Calu3 (cell line): ENCODE results near the gene RBM14. TPM values are rescaled to one million over a fixed set of nuclear protein-coding genes. Genes with fewer than 3 reads are reported as not detected.

Experiments used
- BruUV-seq: library from RNA; stranded (reverse); fragments of 400-500 nt; replicated peaks from 2 replicates; lab custom pipeline; 2021; lab: Mats Ljungman, UMichigan
- CTCF ChIA-PET: fragments of 300-600 bp; sonication (Branson Sonifier 250); formaldehyde crosslinking; loops from one replicate; lab custom pipeline; 2022; ENCODE audit warnings: antibody characterized with exemption; lab: Charles Lee
- DNase-seq: peaks from one replicate; pipeline ENCODE4 v3.0.0; 2022
- H3K27ac Mint-ChIP-seq: one replicate; pipeline ENCODE4 v1.8.0; 2022; ENCODE audit warnings: mixed read lengths; ENCODE audit not compliant: unreplicated experiment
- H3K27me3 Mint-ChIP-seq: one replicate; pipeline ENCODE4 v1.8.0; 2022; ENCODE audit warnings: mixed read lengths; ENCODE audit not compliant: unreplicated experiment
- H3K36me3 Mint-ChIP-seq: one replicate; pipeline ENCODE4 v1.8.0; 2022; ENCODE audit warnings: mild to moderate bottlenecking, moderate library complexity, mixed read lengths; ENCODE audit not compliant: insufficient read depth, unreplicated experiment
- H3K4me1 Mint-ChIP-seq: one replicate; pipeline ENCODE4 v1.8.0; 2022; ENCODE audit warnings: mild to moderate bottlenecking, low read depth, mixed read lengths; ENCODE audit not compliant: unreplicated experiment
- H3K4me3 Mint-ChIP-seq: one replicate; pipeline ENCODE4 v1.8.0; 2022; ENCODE audit warnings: mild to moderate bottlenecking, low read depth, moderate library complexity, mixed read lengths; ENCODE audit not compliant: unreplicated experiment
- H3K9me3 Mint-ChIP-seq: one replicate; pipeline ENCODE4 v1.8.0; 2022; ENCODE audit warnings: low read depth, mixed read lengths; ENCODE audit not compliant: unreplicated experiment
- CTCF ChIP-seq: fragments of 200-600 bp; IDR thresholded peaks from one replicate; pipeline ENCODE4 v1.8.0; 2022; ENCODE audit warnings: antibody characterized with exemption; ENCODE audit not compliant: unreplicated experiment
- intact Hi-C: fragments of 100-400 bp; cut with micrococcal nuclease; formaldehyde crosslinking; loops from one replicate; pipeline ENCODE4 v1.10.0; 2022; ENCODE audit not compliant: unreplicated experiment
- total RNA-seq: library from RNA; stranded (reverse); gene quantifications from 2 replicates; pipeline ENCODE4 v1.2.3, GENCODE V29; 2022

Gene RBM14
- total RNA-seq, 1 experiment from 2014 or later: 107 TPM

- TF ChIP-seq CTCF: no peak
- Mint-ChIP-seq H3K27ac (no peak overlapping the region), H3K4me3 (no peak overlapping the region), H3K36me3 (peaks cover 84% of the 10 kb centered on the region), H3K9me3 (no peaks in the 10 kb centered on the region), H3K4me1 (no peaks in the 10 kb centered on the region), H3K27me3 (no peaks in the 10 kb centered on the region)
- no TSS peak for BruUV-seq
- intact Hi-C loops: no loop called here
- DNase-seq: no peak
- CTCF ChIA-PET: no interaction called here
Observed at GRCh38 chr11:66652651-66653050, 36.2 kb downstream of the RBM14 start.

- intact Hi-C loops: no loop called here
- Mint-ChIP-seq H3K27ac (no peak overlapping the region), H3K9me3 (no peaks in the 10 kb centered on the region), H3K27me3 (no peaks in the 10 kb centered on the region), H3K36me3 (peaks cover 84% of the 10 kb centered on the region), H3K4me1 (no peaks in the 10 kb centered on the region), H3K4me3 (no peak overlapping the region)
- BruUV-seq: no TSS peak
- CTCF ChIA-PET: no interaction called here
- no peak for DNase-seq
- no peak for TF ChIP-seq CTCF
Observed at GRCh38 chr11:66653123-66653522, 36.7 kb downstream of the RBM14 start.

GRCh38 chr11:66659763-66660162, 43.3 kb downstream of the RBM14 start:
- Mint-ChIP-seq H3K27ac (peak overlapping the region; percentile 52), H3K4me1 (no peaks in the 10 kb centered on the region), H3K36me3 (peaks cover 80% of the 10 kb centered on the region), H3K4me3 (no peak overlapping the region), H3K9me3 (no peaks in the 10 kb centered on the region), H3K27me3 (no peaks in the 10 kb centered on the region)
- CTCF ChIA-PET: interaction anchor here (0.6 to 0.7 kb wide), 2 partner anchors 8 to 67 kb away, joined by 3 to 4 read pairs; no protein-coding TSS in a partner anchor
- BruUV-seq: no TSS peak
- TF ChIP-seq CTCF: no peak
- no peak for DNase-seq
- intact Hi-C loops: no loop called here

GRCh38 chr11:66663741-66664296, 47.4 kb downstream of the RBM14 start:
- CTCF ChIA-PET: no interaction called here
- Mint-ChIP-seq H3K27ac (no peak overlapping the region), H3K9me3 (no peaks in the 10 kb centered on the region), H3K27me3 (no peaks in the 10 kb centered on the region), H3K36me3 (peaks cover 69% of the 10 kb centered on the region), H3K4me1 (no peaks in the 10 kb centered on the region), H3K4me3 (no peak overlapping the region)
- no peak for DNase-seq
- intact Hi-C loops: no loop called here
- no peak for TF ChIP-seq CTCF
- no TSS peak for BruUV-seq
